Activated naive CD4-positive, alpha-beta T cell treated with anti-CD3 and anti-CD28 coated beads, Interleukin-2, amount 50 U/mL, for 24 hours (primary cell): ENCODE results near the gene ICAM1.

Experiments used
- H3K27ac Mint-ChIP-seq: one replicate; pipeline ENCODE4 v1.8.0; 2021; ENCODE audit warnings: mild to moderate bottlenecking, mixed read lengths
- H3K27me3 Mint-ChIP-seq: one replicate; pipeline ENCODE4 v1.8.0; 2021; ENCODE audit warnings: mixed read lengths
- H3K36me3 Mint-ChIP-seq: one replicate; pipeline ENCODE4 v1.8.0; 2021; ENCODE audit warnings: mixed read lengths
- H3K4me1 Mint-ChIP-seq: one replicate; pipeline ENCODE4 v1.8.0; 2021; ENCODE audit warnings: mixed read lengths
- H3K4me3 Mint-ChIP-seq: one replicate; pipeline ENCODE4 v1.8.0; 2021; ENCODE audit warnings: mild to moderate bottlenecking, mixed read lengths
- H3K9me3 Mint-ChIP-seq: one replicate; pipeline ENCODE4 v1.8.0; 2021; ENCODE audit warnings: mixed read lengths

ICAM1 gene

GRCh38 chr19:10292789-10293636 is 22.1 kb downstream of the ICAM1 start:
- Mint-ChIP-seq H3K4me3 (peak overlapping the region; percentile 38), H3K9me3 (no peaks in the 10 kb centered on the region), H3K36me3 (no peaks in the 10 kb centered on the region), H3K4me1 (peaks cover 47% of the 10 kb centered on the region), H3K27me3 (peaks cover 32% of the 10 kb centered on the region), H3K27ac (peak overlapping the region; percentile 8)

- no peak overlapping the region for H3K27ac Mint-ChIP-seq
- H3K4me1 Mint-ChIP-seq: peaks cover 42% of the 10 kb centered on the region
Observed at GRCh38 chr19:10293637-10294367, 22.9 kb downstream of the ICAM1 start.

GRCh38 chr19:10294368-10294697 is 23.4 kb downstream of the ICAM1 start:
- H3K36me3 Mint-ChIP-seq: no peaks in the 10 kb centered on the region
- peaks cover 37% of the 10 kb centered on the region for H3K4me1 Mint-ChIP-seq
- H3K27ac Mint-ChIP-seq: no peak overlapping the region
- peak overlapping the region; percentile 83 for H3K4me3 Mint-ChIP-seq
- no peaks in the 10 kb centered on the region for H3K9me3 Mint-ChIP-seq
- peaks cover 28% of the 10 kb centered on the region for H3K27me3 Mint-ChIP-seq

More at GRCh38 chr19:10293637-10294367, 22.9 kb downstream of the ICAM1 start:
- Mint-ChIP-seq H3K4me3 (no peak overlapping the region), H3K9me3 (no peaks in the 10 kb centered on the region), H3K27me3 (peaks cover 28% of the 10 kb centered on the region), H3K36me3 (no peaks in the 10 kb centered on the region)

- Mint-ChIP-seq H3K4me1 (peaks cover 30% of the 10 kb centered on the region), H3K9me3 (no peaks in the 10 kb centered on the region), H3K36me3 (no peaks in the 10 kb centered on the region), H3K27me3 (peaks cover 26% of the 10 kb centered on the region), H3K27ac (peak overlapping the region; percentile 70), H3K4me3 (peak overlapping the region; percentile 83)
Observed at GRCh38 chr19:10295305-10295846, 24.5 kb downstream of the ICAM1 start.

GRCh38 chr19:10295847-10296591 is 25.1 kb downstream of the ICAM1 start:
- Mint-ChIP-seq H3K27me3 (peaks cover 22% of the 10 kb centered on the region), H3K27ac (peak overlapping the region; percentile 70), H3K4me1 (peaks cover 25% of the 10 kb centered on the region)

GRCh38 chr19:10299545-10300458 is 28.9 kb downstream of the ICAM1 start:
- Mint-ChIP-seq H3K27ac (no peak overlapping the region), H3K4me1 (peaks cover 13% of the 10 kb centered on the region), H3K27me3 (peaks cover 4% of the 10 kb centered on the region), H3K9me3 (no peaks in the 10 kb centered on the region), H3K4me3 (no peak overlapping the region), H3K36me3 (no peaks in the 10 kb centered on the region)

More at GRCh38 chr19:10295847-10296591, 25.1 kb downstream of the ICAM1 start:
- Mint-ChIP-seq H3K9me3 (no peaks in the 10 kb centered on the region), H3K4me3 (peak overlapping the region; percentile 83), H3K36me3 (no peaks in the 10 kb centered on the region)

GRCh38 chr19:10305139-10305806 is 34.4 kb downstream of the ICAM1 start:
- H3K27ac Mint-ChIP-seq: no peak overlapping the region
- no peaks in the 10 kb centered on the region for H3K9me3 Mint-ChIP-seq
- H3K4me1 Mint-ChIP-seq: peaks cover 7% of the 10 kb centered on the region
- no peaks in the 10 kb centered on the region for H3K36me3 Mint-ChIP-seq
- H3K27me3 Mint-ChIP-seq: no peaks in the 10 kb centered on the region
- H3K4me3 Mint-ChIP-seq: no peak overlapping the region

- Mint-ChIP-seq H3K4me1 (peaks cover 7% of the 10 kb centered on the region), H3K9me3 (no peaks in the 10 kb centered on the region), H3K36me3 (no peaks in the 10 kb centered on the region), H3K27me3 (no peaks in the 10 kb centered on the region), H3K4me3 (no peak overlapping the region), H3K27ac (no peak overlapping the region)
Observed at GRCh38 chr19:10306327-10306726, 35.4 kb downstream of the ICAM1 start.

GRCh38 chr19:10309423-10309822 is 38.5 kb downstream of the ICAM1 start, which contains the start of gene ZGLP1:
ZGLP1 (minus strand) TSS chr19:10309815.
- no peak within 1 kb of the TSS for H3K4me3 Mint-ChIP-seq
- no peaks in the 10 kb centered on the region for H3K36me3 Mint-ChIP-seq
- no peaks in the 10 kb centered on the region for H3K27me3 Mint-ChIP-seq
- peaks cover 3% of the 10 kb centered on the region for H3K4me1 Mint-ChIP-seq
- H3K27ac Mint-ChIP-seq: no peak within 1 kb of the TSS
- H3K9me3 Mint-ChIP-seq: no peaks in the 10 kb centered on the region

- Mint-ChIP-seq H3K27ac (peak within 1 kb of the TSS; percentile 91), H3K27me3 (no peaks in the 10 kb centered on the region), H3K36me3 (peaks cover 12% of the 10 kb centered on the region), H3K9me3 (no peaks in the 10 kb centered on the region), H3K4me1 (peaks cover 21% of the 10 kb centered on the region), H3K4me3 (peak within 1 kb of the TSS; percentile 89)
Observed at GRCh38 chr19:10315335-10316214, 44.7 kb downstream of the ICAM1 start, which contains the start of gene FDX2. FDX2 (minus strand) TSS chr19:10316015; CDS start chr19:10315996, 19 bp downstream.

- H3K36me3 Mint-ChIP-seq: peaks cover 12% of the 10 kb centered on the region
- H3K9me3 Mint-ChIP-seq: no peaks in the 10 kb centered on the region
- peaks cover 21% of the 10 kb centered on the region for H3K4me1 Mint-ChIP-seq
- peak overlapping the region; percentile 89 for H3K4me3 Mint-ChIP-seq
- H3K27me3 Mint-ChIP-seq: no peaks in the 10 kb centered on the region
- peak overlapping the region; percentile 74 for H3K27ac Mint-ChIP-seq
Observed at GRCh38 chr19:10316229-10317044, 45.5 kb downstream of the ICAM1 start.

GRCh38 chr19:10317045-10317856 is 46.3 kb downstream of the ICAM1 start:
- H3K4me3 Mint-ChIP-seq: no peak overlapping the region
- no peak overlapping the region for H3K27ac Mint-ChIP-seq
- peaks cover 21% of the 10 kb centered on the region for H3K4me1 Mint-ChIP-seq
- peaks cover 12% of the 10 kb centered on the region for H3K36me3 Mint-ChIP-seq
- H3K9me3 Mint-ChIP-seq: no peaks in the 10 kb centered on the region
- no peaks in the 10 kb centered on the region for H3K27me3 Mint-ChIP-seq
